NOMO-1 treated with DMSO at 0.1 percent for 48 hours (cell line): ENCODE results near the gene SIGLEC14.
A peak's percentile ranks its signal among the peaks of the same experiment; 100 is the strongest.

Source experiments
- DNase-seq: peaks from one replicate; lab custom pipeline; 2025; ENCODE audit not compliant: unreplicated experiment; lab: John Stamatoyannopoulos, UW

The SIGLEC14 gene

DNA sequence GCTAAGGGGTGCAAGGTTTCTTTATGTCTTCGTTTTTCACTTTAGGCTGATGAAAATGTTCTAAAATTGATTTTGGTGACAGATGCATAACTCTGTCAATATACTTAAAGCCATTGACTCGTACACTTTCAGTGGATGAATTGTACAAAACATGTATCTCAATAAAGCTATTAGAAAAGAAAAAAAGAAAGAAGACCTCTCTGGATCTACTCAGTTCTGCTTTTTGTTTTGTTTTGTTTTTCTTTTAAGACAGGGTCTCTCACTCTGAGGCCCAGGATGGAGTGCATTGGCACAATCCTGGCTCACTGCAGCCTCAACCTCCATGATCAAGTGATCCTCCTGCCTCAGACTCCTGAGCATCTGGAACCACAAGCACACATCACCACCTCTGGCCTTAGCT lies 19.9 kb downstream of the SIGLEC14 start:
- no peak for DNase-seq

DNA sequence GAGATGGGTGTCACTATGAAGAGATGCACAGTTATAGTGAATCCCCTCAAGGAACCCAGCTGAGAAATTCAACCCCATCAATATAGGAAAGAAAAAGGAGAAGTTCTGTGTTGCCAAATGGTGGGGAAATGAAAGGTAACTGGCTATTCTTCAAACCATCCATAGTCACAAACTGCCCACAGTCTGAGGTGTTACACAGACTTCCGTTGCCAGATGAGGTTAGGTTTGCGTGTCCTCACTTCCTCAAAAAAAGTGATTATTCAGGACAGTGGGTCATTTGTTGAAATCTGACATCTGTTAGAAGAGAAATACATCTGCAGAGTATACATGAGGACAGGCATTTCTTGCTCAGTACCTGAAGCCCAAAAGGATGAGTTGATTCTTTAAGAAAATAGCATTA lies 25.4 kb downstream of the SIGLEC14 start:
- peak; percentile 97 for DNase-seq

DNA sequence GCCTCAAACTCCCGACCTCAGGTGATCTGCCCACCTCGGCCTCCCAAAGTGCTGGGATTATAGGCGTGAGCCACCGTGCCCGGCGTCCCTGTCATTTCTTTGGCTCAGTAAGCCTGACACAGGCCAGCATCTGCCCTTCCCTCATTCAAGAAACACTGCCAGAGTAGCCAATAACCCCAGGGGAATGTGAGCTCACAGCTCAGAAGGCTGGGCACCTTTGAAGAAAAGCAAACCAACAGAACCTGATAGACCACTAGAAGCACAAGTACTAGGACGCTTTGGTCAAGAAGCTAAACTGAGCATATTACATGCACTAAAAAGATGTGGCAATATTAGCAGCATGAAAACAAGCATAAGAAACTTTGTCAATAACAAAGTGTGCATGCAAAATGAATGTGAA lies 30.6 kb downstream of the SIGLEC14 start:
- no peak for DNase-seq

DNA sequence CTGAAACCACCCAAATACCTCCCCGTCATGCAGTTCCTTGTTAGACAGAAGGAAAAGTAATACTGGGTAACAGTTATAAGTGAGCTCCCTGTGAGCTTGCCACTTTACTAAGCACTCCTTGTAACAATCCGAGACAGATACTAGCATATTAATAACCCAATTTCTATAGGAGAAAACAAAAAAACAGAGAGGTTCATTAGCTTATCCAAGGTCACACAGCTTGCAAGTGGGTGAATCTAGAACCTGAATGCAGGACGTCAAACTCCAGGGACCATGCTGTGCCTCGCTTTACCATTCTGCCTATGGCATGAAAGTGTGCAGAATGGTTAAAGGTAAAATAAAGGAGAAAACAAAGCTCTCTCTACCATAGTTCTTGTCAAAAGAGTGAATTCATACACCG lies 31.8 kb downstream of the SIGLEC14 start:
- no peak for DNase-seq

DNA sequence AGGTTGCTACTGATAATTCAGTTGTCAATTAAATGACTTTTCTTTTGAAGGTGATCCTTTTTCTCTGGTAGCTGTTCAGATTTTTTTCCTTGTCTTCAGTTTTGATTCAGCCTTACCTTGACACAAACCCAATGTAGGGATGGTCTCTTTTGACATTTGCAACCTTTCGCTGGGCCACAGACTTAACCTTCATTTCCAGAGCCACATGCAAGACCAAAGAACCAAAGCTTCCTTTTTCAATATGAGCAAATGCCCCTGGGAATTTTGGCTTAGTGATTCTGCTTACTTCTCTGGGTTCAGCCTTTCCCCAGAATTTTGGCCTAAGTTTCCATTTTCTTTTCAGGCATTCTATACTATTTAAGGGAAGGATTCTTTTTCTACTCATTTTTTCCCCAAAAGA lies 36.0 kb downstream of the SIGLEC14 start:
- DNase-seq, result no peak

DNA sequence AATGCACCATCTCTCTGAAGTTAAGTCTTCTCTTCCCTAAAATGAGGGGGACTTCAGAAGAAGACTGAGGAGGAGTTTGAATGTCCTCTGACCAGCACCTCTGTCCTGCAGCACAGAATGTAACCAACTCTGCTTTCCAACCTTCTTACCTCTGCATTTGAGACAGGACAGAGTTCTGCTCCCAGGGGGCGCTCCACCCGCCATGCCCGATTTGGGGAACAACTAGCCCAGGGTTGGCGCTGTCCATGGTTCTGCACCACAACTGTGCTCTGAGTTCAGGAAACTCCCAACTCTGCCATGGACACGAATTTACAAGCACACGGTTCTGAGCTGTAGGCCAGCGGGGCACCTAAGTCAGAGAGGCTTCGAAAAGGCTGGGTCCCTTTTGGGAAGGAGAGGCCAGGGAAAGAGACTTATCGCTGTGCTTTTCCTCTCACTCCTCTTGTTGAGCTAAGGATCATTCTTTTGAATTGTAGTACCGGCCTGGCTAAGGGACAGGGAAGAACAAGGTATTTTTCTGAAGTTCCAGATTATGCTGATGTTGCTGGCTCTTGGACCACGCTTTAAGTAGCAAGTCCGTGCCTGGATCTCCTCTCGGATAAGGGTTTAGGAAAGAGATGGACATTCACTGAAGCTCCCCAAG lies 38.6 kb downstream of the SIGLEC14 start:
- DNase-seq, result peak; percentile 60

DNA sequence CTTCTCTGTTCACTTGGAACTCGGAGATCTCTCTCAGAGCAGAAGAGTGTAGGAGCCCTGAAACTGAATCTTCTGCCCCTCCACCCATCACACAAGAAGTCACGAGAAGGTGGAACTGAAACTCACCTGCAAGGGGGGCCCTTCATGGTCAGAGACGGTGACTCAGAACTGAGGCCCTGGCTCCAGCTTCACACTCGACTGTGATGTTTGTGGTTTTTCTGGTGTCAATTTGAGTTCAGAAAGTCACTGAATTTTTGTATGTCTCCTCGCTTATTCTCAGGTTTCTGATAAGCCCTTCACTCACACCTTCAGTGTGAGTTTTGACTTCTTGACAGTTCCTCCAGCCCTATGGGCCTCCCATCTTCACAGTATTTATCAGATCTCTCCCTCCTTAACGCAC lies 39.5 kb downstream of the SIGLEC14 start:
- DNase-seq, result peak; percentile 87

DNA sequence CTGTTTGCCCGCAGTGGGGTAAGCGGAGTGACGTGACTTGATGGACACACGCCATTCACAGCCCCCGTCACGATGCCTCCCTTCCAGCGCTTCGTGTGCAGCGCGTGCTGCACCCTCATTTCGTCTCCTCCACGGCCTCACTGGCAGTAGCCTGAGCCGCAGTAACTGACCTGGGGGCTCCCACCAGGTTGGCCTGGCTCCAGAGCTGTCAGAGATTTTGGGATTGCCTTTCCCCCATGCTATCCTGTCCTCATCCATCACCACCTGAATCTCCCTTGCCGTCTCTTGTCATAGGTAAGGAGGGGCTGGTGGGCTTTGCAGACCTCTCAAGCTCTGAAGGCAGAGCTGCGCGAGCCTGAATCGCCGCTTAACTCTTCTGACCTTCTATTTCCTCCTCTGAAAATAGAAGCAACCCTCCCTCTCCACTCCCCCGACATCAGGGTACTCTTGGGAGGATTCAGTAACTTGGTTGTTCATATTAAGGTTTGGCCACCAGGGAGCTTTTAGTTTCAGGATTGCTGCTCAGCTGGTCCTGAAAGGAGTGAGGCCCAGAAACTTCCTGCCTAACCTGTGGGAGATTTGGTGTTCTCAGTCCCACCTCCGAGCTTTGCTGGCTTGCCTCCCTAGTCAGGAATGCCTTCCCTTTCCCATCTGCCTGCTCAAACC lies 44.3 kb downstream of the SIGLEC14 start:
- no peak for DNase-seq

DNA sequence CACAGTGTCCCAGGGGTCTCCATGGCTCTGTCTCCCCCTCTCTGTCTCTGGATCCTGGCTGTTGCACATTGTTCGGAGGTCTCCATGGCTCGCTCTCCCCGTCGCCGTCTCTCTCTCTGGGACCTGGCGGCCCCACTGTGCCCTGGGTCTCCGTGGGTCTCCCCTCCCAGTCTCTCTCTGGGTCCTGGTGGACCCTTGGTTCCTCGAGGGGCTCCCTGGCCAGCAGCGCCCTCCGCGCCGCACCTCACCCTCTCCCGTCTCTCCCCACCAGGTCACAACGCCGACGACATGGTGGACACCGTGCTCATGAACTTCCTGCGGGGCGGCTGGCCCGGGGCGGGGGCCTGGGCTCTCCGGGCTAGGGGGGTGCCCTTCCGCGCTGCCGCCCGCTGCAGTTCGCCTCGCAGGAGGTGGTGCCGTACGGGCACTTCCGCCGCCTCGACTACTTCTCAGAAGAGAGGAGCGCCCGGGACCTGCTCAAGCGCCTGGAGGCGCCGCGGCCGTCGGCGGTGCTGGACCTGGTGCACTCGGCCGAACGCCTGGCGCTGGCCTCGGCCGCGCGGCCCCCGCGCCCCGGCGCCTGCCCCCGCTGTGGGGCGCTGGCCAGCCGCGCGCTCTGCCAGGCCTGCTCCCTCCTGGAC lies 45.6 kb downstream of the SIGLEC14 start:
- no peak for DNase-seq

DNA sequence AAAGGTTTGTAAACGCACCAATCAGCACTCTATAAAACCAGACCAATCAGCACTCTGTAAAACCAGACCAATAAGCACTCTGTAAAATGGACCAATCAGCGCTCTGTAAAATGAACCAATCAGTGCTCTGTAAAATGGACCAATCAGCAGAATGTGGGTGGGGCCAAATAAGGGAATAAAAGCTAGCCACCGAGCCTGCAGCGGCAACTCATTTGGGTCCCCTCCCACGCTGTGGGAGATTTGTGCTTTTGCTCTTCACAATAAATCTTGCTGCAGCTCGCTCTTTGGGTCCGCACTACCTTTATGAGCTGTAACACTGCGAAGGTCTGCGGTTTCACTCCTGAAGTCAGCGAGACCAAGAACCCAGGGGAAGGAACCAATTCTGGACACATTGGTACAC lies 47.5 kb downstream of the SIGLEC14 start:
- no peak for DNase-seq

DNA sequence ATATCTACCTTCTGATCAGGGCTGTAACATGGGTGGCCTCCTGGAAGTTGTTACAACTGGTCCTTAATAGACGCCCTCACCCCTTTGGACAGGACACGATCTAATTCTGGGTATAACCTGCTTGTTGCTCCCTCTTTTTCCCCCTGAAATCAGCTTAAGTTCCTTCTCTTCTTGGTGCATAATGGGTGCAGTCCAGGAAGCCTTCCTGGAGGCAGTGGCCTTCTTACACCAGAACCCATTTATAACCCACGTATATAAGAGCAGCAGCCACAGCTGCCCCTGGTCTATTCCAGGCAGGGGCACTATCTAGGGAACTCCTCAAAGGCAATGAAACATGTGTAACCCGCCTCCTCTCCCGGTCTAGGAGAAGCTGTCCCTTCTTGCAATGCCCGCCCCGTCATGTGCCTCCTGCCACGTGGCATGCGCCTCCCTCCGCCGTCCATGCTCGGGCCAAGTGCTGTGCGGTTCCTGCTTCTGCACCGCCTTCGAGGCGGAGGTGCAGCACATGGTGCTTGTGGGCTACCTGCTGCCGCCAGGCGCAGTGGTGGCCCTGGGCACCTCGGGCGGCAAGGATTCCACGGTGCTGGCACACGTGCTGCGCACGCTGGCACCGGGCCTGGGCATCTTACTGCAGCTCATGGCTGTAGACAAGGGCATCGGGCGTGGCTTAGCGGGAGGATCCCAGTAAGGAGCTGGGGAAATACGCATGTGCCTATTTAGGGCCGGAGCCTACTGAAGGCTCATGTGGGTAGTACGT lies 48.3 kb downstream of the SIGLEC14 start:
- DNase-seq, result no peak

DNA sequence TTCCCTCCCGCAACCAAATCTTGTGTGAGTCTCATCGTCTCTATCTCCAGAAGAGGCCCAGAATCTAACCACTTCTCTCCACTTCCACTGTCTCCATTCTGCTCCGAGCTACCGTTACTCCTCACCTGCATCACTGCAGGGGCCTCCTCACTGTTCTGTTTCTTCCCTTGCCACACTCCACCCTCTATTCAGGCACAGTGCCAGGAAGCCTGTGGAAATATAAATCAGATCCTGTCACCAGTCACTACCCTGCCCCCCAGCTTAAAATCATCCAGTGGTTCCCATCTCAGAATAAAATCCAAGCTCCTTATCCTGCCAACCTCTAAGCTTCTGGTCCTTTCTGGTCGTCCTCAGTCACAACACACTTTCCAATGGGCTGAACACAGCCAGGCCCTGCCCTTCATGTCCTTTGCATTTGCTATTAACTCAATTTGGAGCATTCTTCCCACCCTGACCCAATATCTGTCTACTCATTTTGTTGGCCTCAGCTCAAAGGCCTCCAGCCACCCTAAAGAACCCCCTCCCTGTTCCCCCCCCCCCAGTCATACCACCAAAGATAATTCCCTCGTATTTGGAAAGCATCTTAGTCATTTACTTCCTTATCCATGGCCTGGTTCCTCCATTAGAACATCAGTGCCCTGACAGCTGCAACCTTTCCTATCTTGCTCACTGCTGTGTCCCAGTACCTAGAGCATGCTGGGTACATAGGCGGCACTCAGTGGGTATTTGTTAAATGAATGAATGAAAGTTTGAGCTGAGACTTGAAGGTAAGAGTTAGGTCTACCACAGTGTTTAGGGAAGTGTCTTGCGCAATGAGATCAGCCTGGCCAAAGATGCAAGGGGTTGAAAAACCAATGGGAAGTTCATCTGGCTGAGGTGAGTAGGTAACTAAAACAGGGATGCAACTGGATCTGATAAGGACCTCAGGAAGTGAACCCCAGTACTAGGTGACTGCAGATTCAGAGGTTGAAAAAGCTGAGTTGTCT lies 51.1 kb downstream of the SIGLEC14 start:
- DNase-seq, result peak; percentile 25

DNA sequence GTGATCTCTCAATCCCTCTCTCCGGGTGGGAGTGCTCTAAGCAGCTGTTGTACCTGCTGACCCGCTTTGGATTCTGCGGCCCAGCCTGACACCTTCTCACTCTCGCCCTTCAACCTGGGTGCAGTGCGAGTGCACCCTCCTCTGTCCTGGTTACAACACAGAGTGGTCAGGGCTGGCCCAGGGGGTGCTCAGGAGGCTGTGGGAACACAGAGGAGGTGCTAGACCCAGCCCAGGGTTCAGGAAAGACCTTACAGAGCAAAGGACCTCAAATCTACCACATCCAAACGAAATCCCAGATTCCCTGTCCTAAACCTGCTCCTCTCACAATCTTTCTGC lies 51.9 kb downstream of the SIGLEC14 start:
- no peak for DNase-seq

DNA sequence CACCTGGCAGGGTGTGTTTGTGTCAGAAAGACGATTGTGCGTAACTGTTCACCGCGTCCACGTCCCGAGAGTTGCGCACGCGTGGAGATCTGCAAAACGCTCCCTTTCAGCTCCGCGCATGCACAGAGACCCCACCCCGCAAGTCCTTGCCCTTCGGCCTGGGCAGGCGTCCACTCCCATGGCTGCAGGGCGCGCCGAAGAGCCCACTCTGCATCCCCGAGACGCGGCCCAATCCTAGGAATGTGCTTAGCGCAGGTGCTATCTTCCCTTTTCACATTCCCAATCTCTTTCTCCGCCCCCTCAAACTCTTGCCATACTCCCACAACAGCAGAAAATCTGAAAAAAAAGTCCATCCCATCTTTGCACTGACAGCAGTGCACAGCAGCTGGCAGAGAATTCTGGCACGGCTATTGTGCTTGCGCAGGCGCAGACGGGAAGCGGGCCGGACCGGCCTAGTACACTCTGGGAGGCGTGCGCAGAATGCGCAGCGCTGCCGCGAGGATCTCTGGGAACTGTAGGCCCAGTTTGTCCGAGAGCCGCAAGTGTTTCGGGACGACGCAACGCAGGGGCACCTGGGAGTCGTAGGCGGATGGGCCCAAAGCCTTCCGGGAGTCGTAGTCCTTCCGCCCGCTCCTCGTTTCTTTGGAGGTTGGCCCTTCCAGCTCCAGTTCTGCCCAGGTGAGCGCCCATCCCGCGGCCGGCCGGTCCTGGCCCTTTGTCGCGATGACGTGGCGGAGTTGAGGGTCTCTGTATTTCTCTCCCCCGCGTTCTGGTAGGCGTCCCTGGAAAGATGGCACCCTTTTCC lies 52.5 kb downstream of the SIGLEC14 start:
- peak; percentile 97 for DNase-seq

DNA sequence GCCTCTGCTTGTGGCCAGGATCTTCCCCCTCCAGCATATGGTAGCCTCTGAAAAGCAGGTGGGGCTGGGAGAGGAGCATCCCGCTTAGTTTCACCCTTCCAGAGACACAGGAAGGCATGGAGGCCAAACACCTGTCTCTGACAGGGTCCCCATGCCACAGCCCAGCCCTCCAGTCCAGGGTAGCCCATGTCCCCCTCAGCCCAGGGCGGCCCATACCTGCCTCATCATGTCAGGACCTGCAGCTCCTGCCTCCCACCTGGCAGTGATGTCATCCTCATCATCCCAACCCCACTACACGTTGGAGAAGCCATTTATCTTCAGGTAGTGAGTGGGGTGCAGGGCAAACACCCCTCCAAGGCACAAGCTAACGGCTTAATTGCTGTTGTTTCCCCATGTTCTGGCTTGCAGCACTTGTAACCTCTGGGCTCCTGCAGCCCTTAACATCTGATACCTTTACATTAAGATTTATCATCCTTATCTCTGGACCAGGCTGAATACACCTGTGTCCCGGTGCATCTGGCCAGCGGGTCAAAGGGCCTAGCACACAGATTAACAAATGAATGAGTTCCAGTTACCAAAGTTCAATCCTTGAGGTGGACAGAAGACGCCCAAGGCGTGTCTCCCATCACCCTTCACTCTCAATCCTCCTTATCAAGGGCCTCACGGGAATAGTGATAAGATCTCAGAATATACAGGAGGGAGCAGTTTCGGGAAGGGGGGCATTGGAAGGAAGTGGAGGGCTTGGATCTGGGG lies 53.3 kb downstream of the SIGLEC14 start:
- DNase-seq, result no peak
